ENCODE results near the gene ABCF3. TPM values are rescaled to one million over a fixed set of nuclear protein-coding genes. Genes with fewer than 3 reads are reported as not detected.

Gene ABCF3
- total RNA-seq, 6 experiments from 2014 or later, result 53.3 to 70.9 (median 63.4) TPM

DNA sequence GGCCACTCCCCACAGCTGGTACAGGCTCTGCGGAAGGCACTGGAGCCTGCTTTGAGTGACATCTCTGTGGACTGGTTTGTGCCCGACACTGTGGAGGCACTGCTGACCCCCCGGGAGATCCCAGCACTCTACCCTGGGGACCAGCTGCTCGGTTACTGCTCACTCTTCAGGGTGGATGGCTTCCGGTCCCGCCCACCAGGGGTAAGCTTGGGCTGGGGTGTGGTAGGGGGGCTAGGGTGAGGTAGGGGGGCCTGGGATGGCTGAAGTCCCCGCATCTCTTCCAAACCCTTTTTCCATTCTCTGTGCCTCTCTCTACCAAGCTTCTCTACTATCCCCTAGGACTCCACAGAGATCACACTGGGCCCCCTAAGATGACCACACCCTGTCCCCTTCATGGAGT, 51.2 kb downstream of the ABCF3 start:
- TF ChIP-seq CTCF (IDR thresholded peaks at IDR 0.05), result no peak
- no peaks in the 10 kb centered on the region for H3K9me3 Mint-ChIP-seq
- no peak for DNase-seq
- H3K4me3 Mint-ChIP-seq, result no peak overlapping the region
- no peak overlapping the region for H3K27ac Mint-ChIP-seq
- H3K36me3 Mint-ChIP-seq (ENCODE audit: low read depth), result peaks cover under 1% of the 10 kb centered on the region; the same call in 1 of the 2 replicates
- peaks cover 8% of the 10 kb centered on the region for H3K4me1 Mint-ChIP-seq (ENCODE audit: low read depth)
- H3K27me3 Mint-ChIP-seq (ENCODE audit: insufficient read depth), result peaks cover 17% of the 10 kb centered on the region

GRCh38 chr3:184237807-184238206, 51.8 kb downstream of the ABCF3 start:
- H3K36me3 Mint-ChIP-seq (ENCODE audit: low read depth), result peaks cover 7% of the 10 kb centered on the region
- H3K27me3 Mint-ChIP-seq (ENCODE audit: insufficient read depth), result peaks cover 13% of the 10 kb centered on the region
- no peak for TF ChIP-seq CTCF (IDR thresholded peaks at IDR 0.05)
- no peak for DNase-seq
- H3K27ac Mint-ChIP-seq, result no peak overlapping the region
- peaks cover 8% of the 10 kb centered on the region for H3K4me1 Mint-ChIP-seq (ENCODE audit: low read depth)
- H3K4me3 Mint-ChIP-seq, result no peak overlapping the region
- no peaks in the 10 kb centered on the region for H3K9me3 Mint-ChIP-seq

DNA sequence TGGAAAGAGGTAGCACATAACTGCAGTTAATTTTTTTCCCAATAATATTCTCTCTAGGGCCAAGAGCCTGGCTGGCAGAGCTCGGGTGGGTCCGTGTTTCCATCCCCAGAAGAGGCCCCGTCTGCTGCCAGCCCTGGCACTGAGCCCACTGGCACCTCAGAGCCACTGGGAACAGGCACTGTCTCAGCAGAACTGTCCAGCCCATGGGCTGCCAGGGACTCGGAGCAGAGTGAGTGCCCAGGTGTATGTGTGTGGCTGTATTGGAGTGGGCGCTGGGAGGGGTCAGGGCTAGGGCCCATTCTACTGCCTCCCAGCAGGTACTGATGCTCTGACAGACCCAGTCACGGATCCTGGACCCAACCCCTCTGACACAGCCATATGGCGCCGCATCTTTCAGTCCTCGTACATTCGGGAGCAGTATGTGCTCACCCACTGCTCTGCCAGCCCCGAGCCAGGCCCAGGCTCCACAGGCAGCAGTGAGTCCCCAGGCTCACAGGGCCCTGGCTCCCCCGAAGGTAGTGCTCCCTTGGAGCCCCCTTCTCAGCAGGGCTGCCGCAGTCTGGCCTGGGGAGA, 52.3 kb downstream of the ABCF3 start:
- peaks cover 13% of the 10 kb centered on the region for H3K27me3 Mint-ChIP-seq (ENCODE audit: insufficient read depth)
- peaks cover 8% of the 10 kb centered on the region for H3K4me1 Mint-ChIP-seq (ENCODE audit: low read depth)
- TF ChIP-seq CTCF (IDR thresholded peaks at IDR 0.05), result no peak
- DNase-seq, result no peak
- H3K4me3 Mint-ChIP-seq, result no peak overlapping the region
- H3K27ac Mint-ChIP-seq, result no peak overlapping the region
- no peaks in the 10 kb centered on the region for H3K9me3 Mint-ChIP-seq
- H3K36me3 Mint-ChIP-seq (ENCODE audit: low read depth), result peaks cover 9% of the 10 kb centered on the region

GRCh38 chr3:184239221-184239620, 53.2 kb downstream of the ABCF3 start:
- Mint-ChIP-seq H3K4me1 (ENCODE audit: low read depth) (peaks cover 4% of the 10 kb centered on the region), H3K4me3 (no peak overlapping the region), H3K27ac (no peak overlapping the region; the same call in 1 of the 2 replicates), H3K27me3 (ENCODE audit: insufficient read depth) (peaks cover 11% of the 10 kb centered on the region), H3K9me3 (no peaks in the 10 kb centered on the region), H3K36me3 (ENCODE audit: low read depth) (peaks cover 9% of the 10 kb centered on the region)
- DNase-seq, result no peak
- no peak for TF ChIP-seq CTCF (IDR thresholded peaks at IDR 0.05)

GRCh38 chr3:184239708-184240107, 53.7 kb downstream of the ABCF3 start:
- H3K36me3 Mint-ChIP-seq (ENCODE audit: low read depth), result peaks cover 11% of the 10 kb centered on the region
- H3K4me1 Mint-ChIP-seq (ENCODE audit: low read depth), result no peaks in the 10 kb centered on the region
- TF ChIP-seq CTCF (IDR thresholded peaks at IDR 0.05), result no peak
- no peak overlapping the region for H3K4me3 Mint-ChIP-seq
- no peaks in the 10 kb centered on the region for H3K9me3 Mint-ChIP-seq
- no peak overlapping the region for H3K27ac Mint-ChIP-seq
- H3K27me3 Mint-ChIP-seq (ENCODE audit: insufficient read depth), result peaks cover 8% of the 10 kb centered on the region
- DNase-seq, result no peak

Measured in HFFc6 (cell line).